ENCODE results near the gene ERC2.

DNA sequence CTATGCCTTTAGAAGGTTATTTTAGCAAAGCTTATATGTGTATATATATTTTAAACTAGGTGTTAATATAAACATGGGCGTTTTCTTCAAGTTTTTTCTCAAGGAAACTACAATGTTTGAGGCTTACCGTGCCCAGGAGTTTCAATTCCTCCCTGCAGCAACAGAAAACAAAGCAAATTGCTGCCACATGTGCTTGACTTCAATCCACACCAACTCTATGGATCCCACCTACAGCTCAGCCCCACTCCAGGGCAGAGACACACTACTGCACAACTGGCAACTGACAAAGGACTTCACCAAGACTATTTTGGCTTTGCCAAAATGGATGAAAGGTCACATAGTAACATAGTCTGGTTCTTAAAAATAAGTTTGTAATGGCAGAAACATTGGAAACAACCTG, 346.6 kb downstream of the ERC2 start:
- TF ChIP-seq, protein P1, sequence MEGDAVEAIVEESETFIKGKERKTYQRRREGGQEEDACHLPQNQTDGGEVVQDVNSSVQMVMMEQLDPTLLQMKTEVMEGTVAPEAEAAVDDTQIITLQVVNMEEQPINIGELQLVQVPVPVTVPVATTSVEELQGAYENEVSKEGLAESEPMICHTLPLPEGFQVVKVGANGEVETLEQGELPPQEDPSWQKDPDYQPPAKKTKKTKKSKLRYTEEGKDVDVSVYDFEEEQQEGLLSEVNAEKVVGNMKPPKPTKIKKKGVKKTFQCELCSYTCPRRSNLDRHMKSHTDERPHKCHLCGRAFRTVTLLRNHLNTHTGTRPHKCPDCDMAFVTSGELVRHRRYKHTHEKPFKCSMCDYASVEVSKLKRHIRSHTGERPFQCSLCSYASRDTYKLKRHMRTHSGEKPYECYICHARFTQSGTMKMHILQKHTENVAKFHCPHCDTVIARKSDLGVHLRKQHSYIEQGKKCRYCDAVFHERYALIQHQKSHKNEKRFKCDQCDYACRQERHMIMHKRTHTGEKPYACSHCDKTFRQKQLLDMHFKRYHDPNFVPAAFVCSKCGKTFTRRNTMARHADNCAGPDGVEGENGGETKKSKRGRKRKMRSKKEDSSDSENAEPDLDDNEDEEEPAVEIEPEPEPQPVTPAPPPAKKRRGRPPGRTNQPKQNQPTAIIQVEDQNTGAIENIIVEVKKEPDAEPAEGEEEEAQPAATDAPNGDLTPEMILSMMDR (IDR thresholded peaks at IDR 0.05; ENCODE audit: insufficient read depth, low read length, poor library complexity, severe bottlenecking) = no peak
- TF ChIP-seq EZH2phosphoT487 (conservative IDR thresholded peaks at IDR 0.05; ENCODE audit: low read length) = no peak

Data from SU-DHL-6 (cell line).